NCI-H146 treated with DMSO at 0.1 percent for 48 hours (cell line): ENCODE results near the gene AP3M1.

Source experiments
- DNase-seq: peaks from one replicate; lab custom pipeline; 2025; ENCODE audit not compliant: unreplicated experiment; lab: John Stamatoyannopoulos, UW

AP3M1 gene

GRCh38 chr10:74081192-74081803 is 69.3 kb downstream of the AP3M1 start:
- peak; percentile 25 for DNase-seq

GRCh38 chr10:74079936-74080590 is 70.6 kb downstream of the AP3M1 start:
- no peak for DNase-seq

GRCh38 chr10:74079028-74079935 is 71.3 kb downstream of the AP3M1 start:
- DNase-seq: no peak

GRCh38 chr10:74078037-74078436 is 72.6 kb downstream of the AP3M1 start:
- no peak for DNase-seq

GRCh38 chr10:74077416-74077815 is 73.2 kb downstream of the AP3M1 start:
- DNase-seq: no peak

- no peak for DNase-seq
These were observed 73.7 kb downstream of the AP3M1 start for GRCh38 chr10:74076961-74077360.

- DNase-seq: no peak
These were observed 74.7 kb downstream of the AP3M1 start for GRCh38 chr10:74075906-74076305.

- DNase-seq: no peak
These were observed 78.1 kb downstream of the AP3M1 start for GRCh38 chr10:74072503-74072902.

GRCh38 chr10:74071157-74071556 is 79.5 kb downstream of the AP3M1 start:
- DNase-seq: no peak
